ENCODE results near the gene TH.

DNA sequence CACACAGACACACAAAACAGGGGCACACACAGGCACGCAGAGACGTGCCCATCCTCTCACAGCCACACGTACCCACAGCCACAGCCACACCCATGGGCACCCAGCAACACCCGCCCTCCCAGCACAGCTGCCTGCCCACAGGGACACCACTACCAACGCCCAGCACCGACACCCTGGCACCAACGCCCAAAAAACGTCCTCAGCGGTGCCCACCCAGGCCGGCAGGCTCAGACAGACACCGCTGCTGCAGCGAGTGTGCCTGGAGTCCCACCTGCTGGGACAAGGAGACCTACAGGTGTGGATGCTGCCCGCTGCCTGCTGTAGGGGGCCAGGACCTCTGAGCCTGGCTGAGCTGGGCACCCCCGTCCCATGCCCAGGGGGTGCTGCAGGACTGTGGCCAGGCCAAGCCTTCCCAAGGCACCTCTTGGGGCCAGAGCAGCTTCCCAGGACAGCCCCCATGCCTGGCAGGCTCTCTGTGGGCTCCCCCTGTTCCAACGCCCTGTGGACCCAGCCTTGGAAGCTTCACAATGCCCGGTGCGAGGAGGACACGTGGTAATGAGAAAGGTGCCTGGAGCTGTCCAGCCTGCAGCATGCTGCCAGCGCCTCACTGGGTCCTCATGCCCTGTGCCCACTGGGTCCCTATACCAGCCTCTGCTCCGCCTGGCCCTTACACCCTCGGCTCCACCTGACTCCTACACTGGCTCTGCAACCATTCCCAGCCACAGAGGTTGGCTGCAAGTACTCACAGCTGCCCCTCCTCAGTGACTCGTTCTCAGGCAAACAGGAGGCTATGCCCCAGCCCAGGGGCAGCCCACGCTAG lies 45.8 kb upstream of the TH start:
- TF ChIP-seq YY1 (IDR thresholded peaks at IDR 0.05; ENCODE audit: insufficient read depth, insufficient read length) = no peak
- TF ChIP-seq ZNF274 (IDR thresholded peaks at IDR 0.05; ENCODE audit: low read depth, low read length) = no peak
